ENCODE data around the gene NOTCH3. TPM values are rescaled to one million over a fixed set of nuclear protein-coding genes. Genes with fewer than 3 reads are reported as not detected.

The NOTCH3 gene
- total and polyA plus RNA-seq, 4 donors: 23.5 to 423 (median 268) TPM

- no peak overlapping the region for H3K27ac ChIP-seq (ENCODE audit: low read depth in 1 of 2, low read length in 2 of 2)
- no peak overlapping the region for H3K4me3 ChIP-seq (ENCODE audit: low read length in 2 of 2)
- intact Hi-C loops (cut with DNase I): no loop called here
- H3K27me3 ChIP-seq (ENCODE audit: control insufficient read depth in 1 of 2, insufficient read depth in 2 of 2, low read length in 1 of 2): no peaks in the 10 kb centered on the region
- WGBS, 2 donors: 88 to 92% methylated on average over 28 to 29 of the region's 29 CpGs
- peaks cover 0 to 6% of the 10 kb centered on the region in 2 donors for H3K36me3 ChIP-seq (ENCODE audit: control insufficient read depth in 1 of 2, insufficient read depth in 2 of 2, low read length in 1 of 2)
- no peaks in the 10 kb centered on the region for H3K9me3 ChIP-seq (ENCODE audit: control insufficient read depth, low read length)
- no peaks in the 10 kb centered on the region for H3K4me1 ChIP-seq (ENCODE audit: control insufficient read depth in 1 of 2, insufficient read depth in 2 of 2, low read length in 2 of 2)
- DNase-seq (no peak), ATAC-seq (ENCODE audit: low FRiP score) (no peak)
Measured at GRCh38 chr19:15238639-15239155, 37.9 kb upstream of the NOTCH3 start.

- DNase-seq (no peak), ATAC-seq (ENCODE audit: low FRiP score) (no peak)
- peaks cover 0 to 6% of the 10 kb centered on the region in 2 donors for H3K36me3 ChIP-seq (ENCODE audit: control insufficient read depth in 1 of 2, insufficient read depth in 2 of 2, low read length in 1 of 2)
- no peaks in the 10 kb centered on the region for H3K27me3 ChIP-seq (ENCODE audit: control insufficient read depth in 1 of 2, insufficient read depth in 2 of 2, low read length in 1 of 2)
- H3K27ac ChIP-seq (ENCODE audit: low read depth in 1 of 2, low read length in 2 of 2): no peak overlapping the region
- no peaks in the 10 kb centered on the region for H3K4me1 ChIP-seq (ENCODE audit: control insufficient read depth in 1 of 2, insufficient read depth in 2 of 2, low read length in 2 of 2)
- intact Hi-C loops (cut with DNase I): no loop called here
- WGBS, 2 donors: 84% methylated on average over 42 of the region's 42 CpGs
- H3K4me3 ChIP-seq (ENCODE audit: low read length in 2 of 2): no peak overlapping the region
- H3K9me3 ChIP-seq (ENCODE audit: control insufficient read depth, low read length): no peaks in the 10 kb centered on the region
Measured at GRCh38 chr19:15237759-15238638, 37.2 kb upstream of the NOTCH3 start.

- DNase-seq: no peak
- no peak overlapping the region for H3K27ac ChIP-seq (ENCODE audit: low read depth in 1 of 2, low read length in 2 of 2)
- intact Hi-C loops (cut with DNase I): no loop called here
- peaks cover 0 to 6% of the 10 kb centered on the region in 2 donors for H3K36me3 ChIP-seq (ENCODE audit: control insufficient read depth in 1 of 2, insufficient read depth in 2 of 2, low read length in 1 of 2)
- WGBS, 2 donors: 79 to 83% methylated on average over 9 of the region's 9 CpGs
- H3K4me1 ChIP-seq (ENCODE audit: control insufficient read depth in 1 of 2, insufficient read depth in 2 of 2, low read length in 2 of 2): no peaks in the 10 kb centered on the region
- H3K27me3 ChIP-seq (ENCODE audit: control insufficient read depth in 1 of 2, insufficient read depth in 2 of 2, low read length in 1 of 2): no peaks in the 10 kb centered on the region
- H3K4me3 ChIP-seq (ENCODE audit: low read length in 2 of 2): no peak overlapping the region
- no peak for ATAC-seq (ENCODE audit: low FRiP score)
- no peaks in the 10 kb centered on the region for H3K9me3 ChIP-seq (ENCODE audit: control insufficient read depth, low read length)
Measured at GRCh38 chr19:15236886-15237285, 36.1 kb upstream of the NOTCH3 start.

- H3K27me3 ChIP-seq (ENCODE audit: control insufficient read depth in 1 of 2, insufficient read depth in 2 of 2, low read length in 1 of 2): no peaks in the 10 kb centered on the region
- H3K4me3 ChIP-seq (ENCODE audit: low read length in 2 of 2): no peak overlapping the region
- no peak for ATAC-seq (ENCODE audit: low FRiP score)
- 35 to 42% methylated on average over 2 of the region's 2 CpGs for WGBS, 2 donors
- intact Hi-C loops (cut with DNase I): no loop called here
- H3K4me1 ChIP-seq (ENCODE audit: control insufficient read depth in 1 of 2, insufficient read depth in 2 of 2, low read length in 2 of 2): no peaks in the 10 kb centered on the region
- H3K27ac ChIP-seq (ENCODE audit: low read depth in 1 of 2, low read length in 2 of 2): no peak overlapping the region
- no peak for DNase-seq
- H3K9me3 ChIP-seq (ENCODE audit: control insufficient read depth, low read length): no peaks in the 10 kb centered on the region
- H3K36me3 ChIP-seq (ENCODE audit: control insufficient read depth in 1 of 2, insufficient read depth in 2 of 2, low read length in 1 of 2): peaks cover 0 to 6% of the 10 kb centered on the region in 2 donors
Measured at GRCh38 chr19:15235781-15236180, 35.0 kb upstream of the NOTCH3 start.

- intact Hi-C loops (cut with DNase I): no loop called here
- Histone ChIP-seq H3K9me3 (ENCODE audit: control insufficient read depth, low read length) (no peaks in the 10 kb centered on the region), H3K36me3 (ENCODE audit: control insufficient read depth in 1 of 2, insufficient read depth in 2 of 2, low read length in 1 of 2) (peaks cover 0 to 5% of the 10 kb centered on the region in 2 donors), H3K4me3 (ENCODE audit: low read length in 2 of 2) (no peak overlapping the region), H3K27ac (ENCODE audit: low read depth in 1 of 2, low read length in 2 of 2) (no peak overlapping the region), H3K4me1 (ENCODE audit: control insufficient read depth in 1 of 2, insufficient read depth in 2 of 2, low read length in 2 of 2) (no peaks in the 10 kb centered on the region), H3K27me3 (ENCODE audit: control insufficient read depth in 1 of 2, insufficient read depth in 2 of 2, low read length in 1 of 2) (no peaks in the 10 kb centered on the region)
- 72 to 75% methylated on average over 10 of the region's 10 CpGs for WGBS, 2 donors
- DNase-seq (no peak), ATAC-seq (ENCODE audit: low FRiP score) (no peak)
Measured at GRCh38 chr19:15234431-15235130, 33.8 kb upstream of the NOTCH3 start.

- intact Hi-C loops (cut with DNase I): no loop called here
Measured at GRCh38 chr19:15231271-15231670, 30.5 kb upstream of the NOTCH3 start.

GRCh38 chr19:15227261-15227660 lies 26.5 kb upstream of the NOTCH3 start:
- Histone ChIP-seq H3K4me1 (ENCODE audit: control insufficient read depth in 1 of 2, insufficient read depth in 2 of 2, low read length in 2 of 2) (no peaks in the 10 kb centered on the region), H3K9me3 (ENCODE audit: control insufficient read depth, low read length) (no peaks in the 10 kb centered on the region), H3K27me3 (ENCODE audit: control insufficient read depth in 1 of 2, insufficient read depth in 2 of 2, low read length in 1 of 2) (no peaks in the 10 kb centered on the region), H3K4me3 (ENCODE audit: low read length in 2 of 2) (no peak overlapping the region), H3K36me3 (ENCODE audit: control insufficient read depth in 1 of 2, insufficient read depth in 2 of 2, low read length in 1 of 2) (no peaks in the 10 kb centered on the region), H3K27ac (ENCODE audit: low read depth in 1 of 2, low read length in 2 of 2) (no peak overlapping the region)
- ATAC-seq (ENCODE audit: low FRiP score) (no peak), DNase-seq (no peak)
- 87 to 95% methylated on average over 7 of the region's 7 CpGs for WGBS, 2 donors
- intact Hi-C loops (cut with DNase I): no loop called here

More at GRCh38 chr19:15231271-15231670, 30.5 kb upstream of the NOTCH3 start:
- Histone ChIP-seq H3K4me3 (ENCODE audit: low read length in 2 of 2) (no peak overlapping the region), H3K4me1 (ENCODE audit: control insufficient read depth in 1 of 2, insufficient read depth in 2 of 2, low read length in 2 of 2) (no peaks in the 10 kb centered on the region), H3K27me3 (ENCODE audit: control insufficient read depth in 1 of 2, insufficient read depth in 2 of 2, low read length in 1 of 2) (no peaks in the 10 kb centered on the region), H3K36me3 (ENCODE audit: control insufficient read depth in 1 of 2, insufficient read depth in 2 of 2, low read length in 1 of 2) (no peaks in the 10 kb centered on the region), H3K27ac (ENCODE audit: low read depth in 1 of 2, low read length in 2 of 2) (no peak overlapping the region), H3K9me3 (ENCODE audit: control insufficient read depth, low read length) (no peaks in the 10 kb centered on the region)
- ATAC-seq (ENCODE audit: low FRiP score): no peak
- no peak for DNase-seq
- 95 to 98% methylated on average over 10 of the region's 10 CpGs for WGBS, 2 donors

GRCh38 chr19:15225760-15226159 lies 25.0 kb upstream of the NOTCH3 start:
- no peak overlapping the region for H3K27ac ChIP-seq (ENCODE audit: low read depth in 1 of 2, low read length in 2 of 2)
- no peaks in the 10 kb centered on the region for H3K9me3 ChIP-seq (ENCODE audit: control insufficient read depth, low read length)
- no peaks in the 10 kb centered on the region for H3K36me3 ChIP-seq (ENCODE audit: control insufficient read depth in 1 of 2, insufficient read depth in 2 of 2, low read length in 1 of 2)
- WGBS, 2 donors: 91 to 95% methylated on average over 7 of the region's 7 CpGs
- no peak overlapping the region for H3K4me3 ChIP-seq (ENCODE audit: low read length in 2 of 2)
- no peaks in the 10 kb centered on the region for H3K4me1 ChIP-seq (ENCODE audit: control insufficient read depth in 1 of 2, insufficient read depth in 2 of 2, low read length in 2 of 2)
- no peaks in the 10 kb centered on the region for H3K27me3 ChIP-seq (ENCODE audit: control insufficient read depth in 1 of 2, insufficient read depth in 2 of 2, low read length in 1 of 2)
- ATAC-seq (ENCODE audit: low FRiP score) (no peak), DNase-seq (no peak)
- intact Hi-C loops (cut with DNase I): no loop called here
